ENCODE data around the gene VARS1. TPM values are rescaled to one million over a fixed set of nuclear protein-coding genes. Genes with fewer than 3 reads are reported as not detected.
A peak's percentile ranks its signal among the peaks of the same experiment; 100 is the strongest.

Gene VARS1
- total and polyA plus RNA-seq, 2 donors (not counting 1 experiment from before 2014, with no cell fraction given): 16.0 to 53.5 TPM

GRCh38 chr6:31765910-31766794 is 29.4 kb downstream of the VARS1 start:
- no peaks in the 10 kb centered on the region for H3K9me3 ChIP-seq (ENCODE audit: control insufficient read depth, insufficient read depth, low read depth, low read length)
- H3K4me1 ChIP-seq (ENCODE audit: control insufficient read depth, extremely low read depth, insufficient read depth, low read length): peaks cover 4% of the 10 kb centered on the region
- no peaks in the 10 kb centered on the region for H3K79me2 ChIP-seq (ENCODE audit: control insufficient read depth, insufficient read depth, low read length)
- no peak overlapping the region for H3K27ac ChIP-seq (ENCODE audit: insufficient read depth, low read length)
- H3K9ac ChIP-seq (ENCODE audit: insufficient read depth, low read length): no peak overlapping the region
- H3K4me2 ChIP-seq (ENCODE audit: extremely low read depth, insufficient read depth, low read length): peak overlapping the region; percentile 73
- H3K36me3 ChIP-seq (ENCODE audit: control insufficient read depth, insufficient read depth, low read length): no peaks in the 10 kb centered on the region
- no peaks in the 10 kb centered on the region for H3K27me3 ChIP-seq (ENCODE audit: control insufficient read depth, insufficient read depth, low read length)
- H3K4me3 ChIP-seq (replicated peaks in 1 of 4; ENCODE audit: control extremely low read depth in 1 of 4, insufficient read depth in 1 of 4, low read depth in 3 of 4, low read length in 4 of 4): peak overlapping the region in 3 of 4 experiments; percentile 6 to 36 (median 28)
- no peaks in the 10 kb centered on the region for H4K20me1 ChIP-seq (ENCODE audit: control insufficient read depth, extremely low read depth, insufficient read depth, low read length)
- DNase-seq (ENCODE audit: low read depth in 2 of 2): no peak
- TF ChIP-seq EZH2 (IDR thresholded peaks at IDR 0.05; ENCODE audit: low read length, missing control alignments) (no peak), CTCF (conservative IDR thresholded peaks at IDR 0.05 in 1 of 2, IDR thresholded peaks at IDR 0.05 in 1 of 2; ENCODE audit: low read depth in 1 of 2, low read length in 2 of 2) (no peak)
- peak overlapping the region; percentile 76 for H2AFZ ChIP-seq (ENCODE audit: low read length)

DNA sequence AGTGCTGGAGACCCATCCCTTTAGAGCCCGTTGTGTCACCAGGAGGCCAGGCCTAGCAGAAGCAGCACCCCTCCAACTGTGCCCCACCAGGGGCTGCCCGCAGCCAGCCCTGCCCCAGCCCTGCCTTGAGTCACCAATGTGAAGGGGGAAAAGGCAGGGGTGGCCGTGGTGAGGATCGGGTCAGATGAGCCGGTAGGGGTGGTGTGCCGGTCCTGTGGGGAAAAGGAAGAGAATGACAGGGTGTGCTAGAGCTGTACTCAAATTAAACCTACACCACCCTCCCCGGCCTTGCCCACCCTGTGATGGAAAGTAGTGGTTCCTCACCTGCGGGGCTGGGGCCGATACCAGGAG is 30.0 kb downstream of the VARS1 start:
- H3K27me3 ChIP-seq (ENCODE audit: control insufficient read depth, insufficient read depth, low read length): no peaks in the 10 kb centered on the region
- TF ChIP-seq EZH2 (IDR thresholded peaks at IDR 0.05; ENCODE audit: low read length, missing control alignments) (no peak), CTCF (conservative IDR thresholded peaks at IDR 0.05 in 1 of 2, IDR thresholded peaks at IDR 0.05 in 1 of 2; ENCODE audit: low read depth in 1 of 2, low read length in 2 of 2) (no peak)
- no peaks in the 10 kb centered on the region for H3K9me3 ChIP-seq (ENCODE audit: control insufficient read depth, insufficient read depth, low read depth, low read length)
- no peak for DNase-seq (ENCODE audit: low read depth in 2 of 2)
- H3K27ac ChIP-seq (ENCODE audit: insufficient read depth, low read length): no peak overlapping the region
- peaks cover 1% of the 10 kb centered on the region for H3K36me3 ChIP-seq (ENCODE audit: control insufficient read depth, insufficient read depth, low read length)
- no peaks in the 10 kb centered on the region for H3K79me2 ChIP-seq (ENCODE audit: control insufficient read depth, insufficient read depth, low read length)
- peaks cover 4% of the 10 kb centered on the region for H3K4me1 ChIP-seq (ENCODE audit: control insufficient read depth, extremely low read depth, insufficient read depth, low read length)
- no peak overlapping the region for H3K4me3 ChIP-seq (replicated peaks in 1 of 4; ENCODE audit: control extremely low read depth in 1 of 4, insufficient read depth in 1 of 4, low read depth in 3 of 4, low read length in 4 of 4)
- H4K20me1 ChIP-seq (ENCODE audit: control insufficient read depth, extremely low read depth, insufficient read depth, low read length): no peaks in the 10 kb centered on the region
- no peak overlapping the region for H3K9ac ChIP-seq (ENCODE audit: insufficient read depth, low read length)
- H3K4me2 ChIP-seq (ENCODE audit: extremely low read depth, insufficient read depth, low read length): no peak overlapping the region
- no peak overlapping the region for H2AFZ ChIP-seq (ENCODE audit: low read length)

- H3K36me3 ChIP-seq (ENCODE audit: control insufficient read depth, insufficient read depth, low read length): peaks cover 4% of the 10 kb centered on the region
- no peaks in the 10 kb centered on the region for H3K9me3 ChIP-seq (ENCODE audit: control insufficient read depth, insufficient read depth, low read depth, low read length)
- no peak for DNase-seq (ENCODE audit: low read depth in 2 of 2)
- no peak overlapping the region for H3K4me3 ChIP-seq (replicated peaks in 1 of 4; ENCODE audit: control extremely low read depth in 1 of 4, insufficient read depth in 1 of 4, low read depth in 3 of 4, low read length in 4 of 4)
- H3K4me1 ChIP-seq (ENCODE audit: control insufficient read depth, extremely low read depth, insufficient read depth, low read length): peaks cover 4% of the 10 kb centered on the region
- H2AFZ ChIP-seq (ENCODE audit: low read length): no peak overlapping the region
- TF ChIP-seq CTCF (conservative IDR thresholded peaks at IDR 0.05 in 1 of 2, IDR thresholded peaks at IDR 0.05 in 1 of 2; ENCODE audit: low read depth in 1 of 2, low read length in 2 of 2): no peak
- no peak for TF ChIP-seq EZH2 (IDR thresholded peaks at IDR 0.05; ENCODE audit: low read length, missing control alignments)
- no peaks in the 10 kb centered on the region for H3K27me3 ChIP-seq (ENCODE audit: control insufficient read depth, insufficient read depth, low read length)
- no peaks in the 10 kb centered on the region for H4K20me1 ChIP-seq (ENCODE audit: control insufficient read depth, extremely low read depth, insufficient read depth, low read length)
- no peak overlapping the region for H3K4me2 ChIP-seq (ENCODE audit: extremely low read depth, insufficient read depth, low read length)
- no peaks in the 10 kb centered on the region for H3K79me2 ChIP-seq (ENCODE audit: control insufficient read depth, insufficient read depth, low read length)
- no peak overlapping the region for H3K27ac ChIP-seq (ENCODE audit: insufficient read depth, low read length)
- no peak overlapping the region for H3K9ac ChIP-seq (ENCODE audit: insufficient read depth, low read length)
Observed at GRCh38 chr6:31764198-31764597, 31.4 kb downstream of the VARS1 start.
